HG02798 (cell line): ENCODE measurements around the gene CRYBB1.

Source experiments
- ATAC-seq: cut with Tn5 transposase; IDR thresholded peaks from one replicate; pipeline ENCODE4 v1.9.1; 2021; ENCODE audit warnings: mild to moderate bottlenecking; ENCODE audit not compliant: unreplicated experiment, poor library complexity

The CRYBB1 gene

GRCh38 chr22:26581633-26582168 lies 36.1 kb downstream of the CRYBB1 start:
- no peak for ATAC-seq

GRCh38 chr22:26581026-26581425 lies 36.8 kb downstream of the CRYBB1 start:
- ATAC-seq, result no peak

DNA sequence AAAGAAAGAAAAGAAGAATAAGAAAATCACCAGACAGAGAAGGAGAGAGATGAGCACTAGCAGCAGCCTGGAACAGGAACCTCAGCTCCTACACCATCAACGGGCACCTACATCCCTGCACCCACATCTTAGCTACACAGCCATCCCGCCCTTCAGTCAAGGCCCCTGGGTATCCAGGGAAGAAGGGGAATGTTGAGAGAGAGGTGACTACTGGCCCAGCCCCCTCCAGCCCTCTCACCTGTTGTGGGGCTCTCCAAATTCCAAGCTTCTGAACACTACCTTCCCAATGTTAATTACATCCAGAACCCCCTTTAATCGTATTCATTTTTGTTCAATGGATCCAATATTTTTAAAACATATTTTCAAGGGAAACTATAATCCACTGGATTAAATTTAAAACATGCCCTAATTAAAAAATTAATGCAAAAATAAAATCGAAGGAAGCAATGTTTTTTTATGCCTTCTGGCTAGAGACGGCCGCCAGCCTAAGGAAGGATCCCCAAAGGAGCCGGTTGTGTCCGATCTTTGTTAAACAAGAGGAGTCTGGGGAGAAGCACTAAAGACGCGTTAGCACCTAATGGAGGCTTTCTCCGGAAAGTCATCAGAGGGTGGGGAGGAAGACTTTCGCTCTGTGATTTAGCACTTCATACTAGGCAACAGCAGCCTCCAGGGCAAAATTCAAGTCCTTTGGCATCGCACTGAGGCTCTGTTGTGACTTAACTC lies 37.4 kb downstream of the CRYBB1 start:
- no peak for ATAC-seq

- ATAC-seq, result peak; percentile 57
These were observed 38.4 kb downstream of the CRYBB1 start for GRCh38 chr22:26579331-26579886.

- ATAC-seq, result no peak
These were observed 40.7 kb downstream of the CRYBB1 start for GRCh38 chr22:26577081-26577480.

- no peak for ATAC-seq
These were observed 41.7 kb downstream of the CRYBB1 start for GRCh38 chr22:26576026-26576680.

DNA sequence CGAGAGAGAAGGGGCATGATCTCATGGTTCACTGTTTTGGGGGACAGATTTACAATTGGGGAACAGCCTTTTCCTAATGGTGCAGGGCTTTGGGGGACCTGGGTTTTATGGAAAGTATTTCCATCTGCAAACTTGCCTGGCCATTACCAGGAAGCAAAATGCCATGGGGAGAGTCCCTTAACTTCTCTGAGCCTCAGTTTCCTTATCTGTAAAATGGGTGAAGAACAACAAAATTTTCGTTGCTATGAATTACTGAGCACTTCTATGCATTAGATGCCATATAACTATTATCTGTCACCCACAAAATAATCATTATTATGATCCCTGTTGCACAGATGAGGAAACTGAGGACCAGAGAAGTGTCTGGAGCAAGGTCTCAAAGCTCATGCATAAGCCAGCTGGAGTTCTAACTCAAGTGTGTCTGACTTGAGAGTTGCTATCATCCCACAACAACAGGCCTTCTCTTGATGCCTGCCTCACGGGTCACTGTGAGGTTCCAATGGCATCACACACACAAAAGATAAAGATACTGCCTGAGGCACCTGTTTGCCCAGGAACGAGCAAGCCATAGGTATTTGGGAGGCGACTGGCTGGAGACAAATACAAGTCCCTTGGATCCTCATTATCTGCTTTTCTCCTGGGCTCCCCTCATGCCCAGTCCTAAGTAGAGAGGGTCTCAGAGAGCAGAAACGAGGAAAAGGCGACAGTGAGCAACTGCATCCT lies 43.7 kb downstream of the CRYBB1 start:
- ATAC-seq, result no peak

GRCh38 chr22:26573026-26573662 lies 44.7 kb downstream of the CRYBB1 start:
- ATAC-seq, result no peak

GRCh38 chr22:26570864-26571525 lies 46.8 kb downstream of the CRYBB1 start:
- no peak for ATAC-seq

DNA sequence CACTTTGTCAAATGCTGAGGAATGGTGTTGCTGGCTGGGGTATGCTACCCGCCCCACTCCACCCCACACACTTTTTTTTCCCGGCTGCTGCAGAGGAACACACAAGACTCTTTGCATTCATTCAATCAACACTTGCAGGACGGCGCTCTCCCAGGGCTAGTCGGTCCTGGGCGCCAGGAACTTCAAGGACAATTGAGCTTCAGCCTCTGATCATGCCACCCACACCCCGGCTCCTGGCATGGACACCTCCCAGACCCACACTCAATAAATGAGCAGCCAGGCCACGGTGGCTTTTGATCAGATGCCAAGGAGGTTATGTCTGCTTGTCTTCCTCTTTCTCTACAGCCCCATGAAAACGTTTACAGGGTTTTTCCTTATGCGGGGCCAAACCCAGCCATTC lies 47.7 kb downstream of the CRYBB1 start:
- no peak for ATAC-seq

DNA sequence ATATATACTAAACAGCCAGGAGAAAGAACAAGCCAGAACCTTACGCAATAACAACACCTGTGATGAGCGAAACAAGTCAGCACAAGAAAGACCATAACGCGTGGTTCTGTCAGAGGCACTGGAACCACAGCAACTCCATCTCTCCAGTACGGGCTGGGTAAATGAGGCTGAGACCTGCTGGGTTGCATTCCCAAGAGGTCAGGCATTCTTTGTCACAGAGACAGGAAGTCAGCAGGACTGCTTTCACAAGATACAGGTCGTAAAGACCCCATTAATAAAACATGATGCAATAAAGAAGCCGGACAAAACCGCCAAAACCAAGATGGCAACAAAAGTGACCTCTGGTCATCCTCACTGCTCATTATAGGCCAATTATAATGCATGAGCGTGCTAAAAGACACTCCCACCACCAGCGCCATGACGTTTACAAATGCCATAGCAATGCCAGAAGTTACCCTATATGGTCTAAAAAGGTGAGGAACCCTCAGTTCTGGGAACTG lies 49.6 kb downstream of the CRYBB1 start:
- no peak for ATAC-seq

DNA sequence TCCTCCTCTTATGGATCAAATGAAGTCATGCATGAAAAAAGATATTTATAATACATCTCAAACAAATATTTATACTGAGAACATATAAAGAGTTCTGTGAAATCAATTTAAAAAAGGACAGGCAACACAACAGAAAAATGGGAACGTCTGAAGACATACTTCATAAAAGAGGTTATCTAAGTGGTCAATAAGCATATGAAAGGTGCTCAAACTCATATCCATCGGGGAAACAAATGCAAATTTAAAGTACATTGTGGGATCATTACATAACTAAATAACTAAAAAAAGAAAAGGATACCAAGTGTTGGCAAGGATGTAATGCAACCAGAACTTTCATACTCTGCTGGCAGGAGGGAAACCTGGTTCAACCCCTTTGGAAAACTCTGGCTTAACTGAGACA lies 50.2 kb downstream of the CRYBB1 start:
- no peak for ATAC-seq

GRCh38 chr22:26566994-26567393 lies 50.8 kb downstream of the CRYBB1 start:
- ATAC-seq, result no peak

GRCh38 chr22:26565889-26566288 lies 51.9 kb downstream of the CRYBB1 start:
- no peak for ATAC-seq

DNA sequence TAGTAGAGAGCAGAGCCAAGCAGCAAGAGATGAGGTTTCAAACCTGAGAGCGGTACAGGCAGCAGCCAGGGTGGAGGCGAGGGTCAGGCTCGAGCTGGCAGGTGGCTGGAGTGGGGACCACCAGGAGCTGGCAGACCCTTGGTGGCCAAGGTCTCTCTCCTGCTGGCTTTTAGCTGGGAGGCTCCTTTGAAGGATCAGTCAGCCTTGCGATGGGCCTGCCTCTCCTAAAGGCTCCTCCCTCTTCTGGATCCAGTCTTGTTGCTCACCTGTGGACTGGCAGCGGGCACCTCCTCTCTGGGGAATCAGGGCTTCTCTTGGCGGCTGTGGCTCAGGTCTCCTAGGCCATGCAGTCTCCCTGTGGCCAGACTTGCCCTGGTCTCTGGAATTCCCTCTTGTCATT lies 52.6 kb downstream of the CRYBB1 start:
- no peak for ATAC-seq

DNA sequence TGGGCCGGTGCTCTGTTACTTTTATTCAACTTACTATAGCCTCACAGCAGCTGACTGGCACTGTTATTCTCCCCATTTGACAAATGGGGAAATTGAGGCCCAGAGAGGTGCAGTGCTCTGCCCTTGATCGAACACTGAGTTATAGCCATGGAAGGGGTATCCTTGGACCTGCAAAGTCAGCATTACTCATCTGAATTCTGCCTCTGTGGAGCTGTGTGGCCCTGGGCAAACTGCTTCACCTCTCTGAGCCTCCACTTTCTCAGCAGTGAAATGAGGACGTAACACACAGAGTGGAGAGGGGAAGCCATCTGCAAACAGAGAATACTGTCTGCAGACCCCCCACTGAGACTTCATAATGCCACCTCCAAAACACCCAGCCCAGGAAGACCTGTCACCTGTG lies 53.2 kb downstream of the CRYBB1 start:
- no peak for ATAC-seq

- no peak for ATAC-seq
These were observed 53.6 kb downstream of the CRYBB1 start for GRCh38 chr22:26564181-26564580.

GRCh38 chr22:26563022-26563421 lies 54.8 kb downstream of the CRYBB1 start:
- no peak for ATAC-seq

- ATAC-seq, result no peak
These were observed 55.9 kb downstream of the CRYBB1 start for GRCh38 chr22:26561756-26562417.
